GM12892 (cell line): ENCODE data around the gene RMND5B.

Experiments used
- POLR2A ChIP-seq: IDR thresholded peaks from 2 replicates; pipeline ENCODE4 v1.6.1; 2011; ENCODE audit warnings: low read depth, low read length, control low read depth
- POLR2AphosphoS5 ChIP-seq: IDR thresholded peaks from 2 replicates; pipeline ENCODE4 v1.6.1; 2011; ENCODE audit warnings: low read depth, low read length, control low read depth

- TF ChIP-seq POLR2AphosphoS5 (no peak), POLR2A (no peak)
Measured at GRCh38 chr5:178142642-178143041, 11.8 kb downstream of the RMND5B start.
